Lower leg skin (tissue), 4 donors: Measurements from ENCODE around the gene SLTM. TPM values are rescaled to one million over a fixed set of nuclear protein-coding genes. Genes with fewer than 3 reads are reported as not detected.

ENCODE experiments used
- DNase-seq, 2 donors: peaks; one replicate each; pipeline ENCODE4 v3.0.0-alpha.2; 2019; ENCODE audit warnings: low spot score in 2 of 2
- H3K4me3 ChIP-seq: fragments of 200-600 bp; sonication (generic); 2 replicates; pipeline ENCODE4 v1.5.1; 2017; ENCODE audit warnings: mild to moderate bottlenecking, low read depth; ENCODE audit not compliant: poor library complexity, severe bottlenecking
- POLR2A ChIP-seq, 2 donors: fragments of 450-650 bp; IDR thresholded peaks; one replicate each; pipeline ENCODE4 v1.6.1; 2016 to 2017; ENCODE audit warnings: antibody characterized with exemption in 2 of 2, mild to moderate bottlenecking in 1 of 2, moderate library complexity in 1 of 2
- WGBS, 2 donors: methylation state at CpG; one replicate each; pipeline ENCODE4 v1.1.5; 2018; 5-methylcytosine and 5-hydroxymethylcytosine counted together
- intact Hi-C: fragments of 100-400 bp; cut with DNase I; formaldehyde crosslinking; loops from one replicate; pipeline ENCODE4 v1.15.0; 2023; ENCODE audit warnings: low total_unique reads
- total RNA-seq, 4 donors: library from RNA; depleted of rRNA; stranded (reverse); fragments of >200 nt; gene quantifications; one replicate each; pipeline ENCODE4 v1.1.0, GENCODE V29; 2016
- TF ChIP-seq, protein P1 (sequence below), 3 donors: fragments of 450-650 bp; IDR thresholded peaks; one replicate each; pipeline ENCODE4 v1.5.1; 2016; ENCODE audit warnings: antibody characterized with exemption in 3 of 3, mild to moderate bottlenecking in 3 of 3, moderate library complexity in 2 of 3

SLTM gene
- 100 to 1,000 TPM in 1 of 4 donors, 10 to 100 TPM in 3; 85.3 to 125 (median 93.3) TPM for total RNA-seq

DNA sequence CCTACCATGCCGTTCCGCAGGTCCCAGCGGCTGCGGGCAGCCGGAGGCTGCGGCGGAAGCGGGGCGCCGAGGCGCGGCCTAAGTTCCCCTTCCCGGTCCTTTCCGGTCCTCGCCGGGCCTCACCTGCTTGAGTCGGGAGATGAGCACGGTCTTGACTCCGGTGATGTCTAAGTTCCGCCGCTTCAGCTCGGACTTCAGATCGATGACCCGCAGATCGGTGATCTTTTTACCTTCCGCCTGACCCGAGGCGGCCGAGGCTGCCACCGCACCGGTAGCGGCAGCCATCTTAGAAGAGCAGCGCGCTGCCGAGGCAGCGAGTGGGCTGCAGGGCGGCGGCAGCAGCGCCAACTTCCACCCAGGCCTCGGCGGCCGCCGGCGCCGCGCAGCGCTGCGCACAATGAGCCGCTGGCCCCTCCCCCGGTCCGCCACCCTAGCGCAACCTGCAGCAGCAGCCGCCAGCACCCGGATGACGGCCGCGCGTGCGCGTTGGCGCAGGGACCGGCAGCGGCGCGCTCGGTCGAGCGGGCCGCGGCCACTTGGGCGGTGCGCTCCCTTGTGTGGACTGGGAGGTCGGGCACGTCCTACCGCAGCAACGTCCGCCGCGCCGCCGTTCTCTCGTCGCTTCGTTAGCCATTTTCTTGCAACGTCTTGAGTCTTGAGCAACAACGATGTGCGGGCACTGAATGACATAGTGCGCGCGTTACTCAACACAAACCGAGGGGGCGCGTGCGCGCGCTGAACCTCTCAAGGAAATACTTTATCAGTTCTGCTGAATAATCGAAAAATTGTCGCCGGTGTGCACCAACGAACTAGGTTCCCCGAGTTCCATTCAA, at the start of gene SLTM:
SLTM (minus strand) TSS at position 399 of the 833 bp plus-strand sequence; CDS start at position 285, 114 bp downstream.
- H3K4me3 ChIP-seq, result peak within 1 kb of the TSS; percentile 80
- WGBS, 2 donors, result 0 to 1% methylated on average over 50 to 61 of the region's 101 CpGs
- peak; percentile 87 to 98 for DNase-seq
- peak in 1 of 2 donors; percentile 90 for TF ChIP-seq POLR2A (IDR thresholded peaks at IDR 0.05)
- TF ChIP-seq, protein P1, sequence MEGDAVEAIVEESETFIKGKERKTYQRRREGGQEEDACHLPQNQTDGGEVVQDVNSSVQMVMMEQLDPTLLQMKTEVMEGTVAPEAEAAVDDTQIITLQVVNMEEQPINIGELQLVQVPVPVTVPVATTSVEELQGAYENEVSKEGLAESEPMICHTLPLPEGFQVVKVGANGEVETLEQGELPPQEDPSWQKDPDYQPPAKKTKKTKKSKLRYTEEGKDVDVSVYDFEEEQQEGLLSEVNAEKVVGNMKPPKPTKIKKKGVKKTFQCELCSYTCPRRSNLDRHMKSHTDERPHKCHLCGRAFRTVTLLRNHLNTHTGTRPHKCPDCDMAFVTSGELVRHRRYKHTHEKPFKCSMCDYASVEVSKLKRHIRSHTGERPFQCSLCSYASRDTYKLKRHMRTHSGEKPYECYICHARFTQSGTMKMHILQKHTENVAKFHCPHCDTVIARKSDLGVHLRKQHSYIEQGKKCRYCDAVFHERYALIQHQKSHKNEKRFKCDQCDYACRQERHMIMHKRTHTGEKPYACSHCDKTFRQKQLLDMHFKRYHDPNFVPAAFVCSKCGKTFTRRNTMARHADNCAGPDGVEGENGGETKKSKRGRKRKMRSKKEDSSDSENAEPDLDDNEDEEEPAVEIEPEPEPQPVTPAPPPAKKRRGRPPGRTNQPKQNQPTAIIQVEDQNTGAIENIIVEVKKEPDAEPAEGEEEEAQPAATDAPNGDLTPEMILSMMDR (IDR thresholded peaks at IDR 0.05), result no peak
- intact Hi-C loops, result no loop called here

DNA sequence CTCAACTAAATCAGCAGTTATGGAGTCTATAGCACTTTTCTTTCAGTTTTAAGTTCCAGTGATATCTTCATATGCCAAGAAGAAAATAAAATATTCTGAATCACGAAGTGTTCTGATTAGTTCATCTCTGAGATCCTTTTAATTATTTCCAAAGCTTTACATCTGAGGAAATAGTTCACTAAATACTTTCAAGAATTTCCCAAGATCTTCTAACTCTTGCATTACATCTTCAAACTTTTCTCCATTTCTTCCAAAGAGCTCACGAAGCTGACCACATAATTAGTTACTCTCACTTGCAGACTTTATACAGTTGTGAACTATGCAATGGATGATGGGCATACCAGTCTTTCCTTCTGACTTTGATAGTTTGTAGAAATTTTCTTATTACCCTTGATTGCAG, 49.8 kb upstream of the SLTM start:
- 90 to 91% methylated on average over 2 of the region's 2 CpGs for WGBS, 2 donors
- no peak for TF ChIP-seq POLR2A (IDR thresholded peaks at IDR 0.05)
- TF ChIP-seq, protein P1 (IDR thresholded peaks at IDR 0.05), result no peak
- no peak overlapping the region for H3K4me3 ChIP-seq
- intact Hi-C loops, result no loop called here
- DNase-seq, result no peak

DNA sequence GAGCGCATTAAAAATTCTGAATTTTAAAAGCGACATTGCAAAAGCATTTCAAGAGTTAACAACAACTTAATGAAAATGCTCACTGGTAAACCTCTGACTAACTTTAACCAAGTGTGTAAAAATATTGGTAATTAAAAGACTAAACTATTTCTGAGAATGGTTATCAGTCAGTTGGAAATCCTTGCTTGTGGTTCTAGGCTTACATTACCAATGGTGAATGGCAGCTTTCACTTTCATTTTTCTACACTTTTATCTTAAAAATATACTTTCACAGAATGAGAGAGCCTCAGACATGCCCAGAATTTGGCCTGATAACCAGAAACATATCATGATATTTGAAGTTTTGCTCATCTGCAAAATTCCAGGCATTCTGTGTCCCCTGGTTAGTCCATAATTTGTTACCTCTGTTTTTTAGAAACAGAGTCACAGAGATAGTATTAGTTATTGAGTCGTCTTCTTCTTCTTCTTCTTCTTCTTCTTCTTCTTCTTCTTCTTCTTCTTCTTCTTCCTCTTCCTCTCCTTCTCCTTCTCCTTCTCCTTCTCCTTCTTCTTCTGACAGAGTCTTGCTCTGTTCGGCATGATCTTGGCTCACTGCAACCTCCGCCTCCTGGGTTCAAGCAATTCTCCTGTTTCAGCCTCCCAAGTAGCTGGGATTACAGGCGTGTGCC, 48.5 kb upstream of the SLTM start:
- intact Hi-C loops, result no loop called here
- WGBS, 2 donors, result 75 to 91% methylated on average over 5 to 6 of the region's 6 CpGs
- DNase-seq, result no peak
- H3K4me3 ChIP-seq, result no peak overlapping the region
- TF ChIP-seq POLR2A (IDR thresholded peaks at IDR 0.05), result no peak
- TF ChIP-seq, protein P1 (IDR thresholded peaks at IDR 0.05), result no peak

DNA sequence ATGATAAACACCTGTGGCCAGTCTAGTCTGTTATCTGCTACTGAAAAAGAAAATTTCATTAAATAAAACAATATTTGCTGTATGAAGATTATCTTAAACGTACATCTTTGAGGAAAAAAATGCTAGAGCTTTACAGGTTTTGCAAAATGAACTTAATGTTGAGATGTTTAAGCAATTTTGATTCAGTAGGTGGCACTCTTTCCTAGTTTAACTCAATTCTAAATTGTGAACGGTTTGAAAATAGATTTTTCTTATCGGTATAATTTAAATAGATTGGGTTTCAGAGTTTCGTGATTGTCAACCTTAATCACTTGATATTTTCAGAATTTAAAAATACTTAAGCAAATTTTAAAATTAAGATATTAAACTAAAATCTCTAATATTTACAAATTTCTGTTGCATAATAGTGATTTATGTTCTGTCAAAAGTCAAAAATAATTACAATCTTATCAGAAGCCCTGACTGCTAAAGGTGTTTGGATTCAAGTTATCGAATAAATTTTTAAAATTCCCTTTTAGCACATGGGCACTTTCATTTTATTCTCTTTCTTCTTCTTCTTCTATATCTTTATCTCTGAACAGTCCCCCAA, 47.0 kb upstream of the SLTM start:
- WGBS, 2 donors, result 6 to 8% methylated on average over 5 of the region's 5 CpGs
- intact Hi-C loops, result no loop called here
- H3K4me3 ChIP-seq, result no peak overlapping the region
- DNase-seq, result no peak
- TF ChIP-seq, protein P1 (IDR thresholded peaks at IDR 0.05), result no peak
- TF ChIP-seq POLR2A (IDR thresholded peaks at IDR 0.05), result no peak

DNA sequence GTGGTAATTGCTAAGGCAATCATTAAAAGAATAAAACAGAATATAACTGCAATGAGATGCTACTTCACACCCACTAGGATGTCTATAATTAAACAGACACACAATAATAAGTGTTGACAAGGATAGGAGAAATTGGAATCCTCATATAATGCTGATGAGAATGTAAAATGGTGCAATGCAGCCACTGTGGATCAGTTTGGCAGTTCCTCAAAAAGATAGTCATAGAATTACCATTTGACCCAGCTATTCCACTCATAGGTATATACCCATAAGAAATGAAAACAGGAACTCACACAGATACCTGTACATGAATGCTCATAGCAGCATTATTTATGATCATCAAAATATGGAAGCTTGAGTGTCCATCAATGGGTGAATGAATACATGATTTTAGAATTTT, 44.4 kb upstream of the SLTM start:
- intact Hi-C loops, result loop anchor here (10.0 kb wide), 1 partner anchor 527 kb away; no protein-coding TSS in a partner anchor
- no peak overlapping the region for H3K4me3 ChIP-seq
- no peak for DNase-seq
- TF ChIP-seq, protein P1 (IDR thresholded peaks at IDR 0.05), result no peak
- TF ChIP-seq POLR2A (IDR thresholded peaks at IDR 0.05), result no peak
